ENCODE measurements around the gene ASL. TPM values are rescaled to one million over a fixed set of nuclear protein-coding genes. Genes with fewer than 3 reads are reported as not detected.
A peak's percentile ranks its signal among the peaks of the same experiment; 100 is the strongest.

The ASL gene
- total and polyA plus RNA-seq, 9 of the 15 experiments (the other 6 are each of a cell fraction or from before 2014, with no cell fraction given) = 2.6 to 67.0 (median 33.3) TPM

- TF ChIP-seq TSC22D4 (tag; IDR thresholded peaks at IDR 0.05) (no peak), ZNF75A (CRISPR knock-in tag; IDR thresholded peaks at IDR 0.05) (no peak), NR0B1 (IDR thresholded peaks at IDR 0.05; ENCODE audit: partially characterized antibody) (no peak), ZBTB40 (IDR thresholded peaks at IDR 0.05) (peak; percentile 63; the same call in 1 of the 2 replicates), ZBTB40 (CRISPR knock-in tag; IDR thresholded peaks at IDR 0.05) (no peak), HLTF (IDR thresholded peaks at IDR 0.05) (peak; percentile 96), ZNF639 (CRISPR knock-in tag; conservative IDR thresholded peaks at IDR 0.05 in 1 of 2, IDR thresholded peaks at IDR 0.05 in 1 of 2) (no peak), ZFPM2 (CRISPR knock-in tag; IDR thresholded peaks at IDR 0.05) (no peak), ARHGAP35 (IDR thresholded peaks at IDR 0.05; ENCODE audit: partially characterized antibody) (no peak), CEBPG (CRISPR knock-in tag; IDR thresholded peaks at IDR 0.05) (no peak), CEBPG (tag; conservative IDR thresholded peaks at IDR 0.05 in 1 of 2, IDR thresholded peaks at IDR 0.05 in 1 of 2) (no peak), JUND (IDR thresholded peaks at IDR 0.05; ENCODE audit: borderline replicate concordance, low read depth, low read length) (no peak), JUND (tag; IDR thresholded peaks at IDR 0.05; ENCODE audit: borderline replicate concordance, low read depth, low read length) (no peak; the same call in 2 of the 3 replicates), ZKSCAN3 (CRISPR knock-in tag; IDR thresholded peaks at IDR 0.05) (no peak), ZNF274 (IDR thresholded peaks at IDR 0.05; ENCODE audit: borderline replicate concordance, low read depth, low read length) (no peak), NBN (IDR thresholded peaks at IDR 0.05; ENCODE audit: low read depth) (peak; percentile 95)
These were observed 24.2 kb downstream of the ASL start (continued) for GRCh38 chr7:66099551-66100407.

All from K562 (cell line).